Measurements from ENCODE around the gene GGA3.
"Not testable (repeated sequence)": the region's sequence is repeated elsewhere in the genome, so short reads cannot be mapped to it uniquely, and the experiment has no call there.

GGA3 gene

DNA sequence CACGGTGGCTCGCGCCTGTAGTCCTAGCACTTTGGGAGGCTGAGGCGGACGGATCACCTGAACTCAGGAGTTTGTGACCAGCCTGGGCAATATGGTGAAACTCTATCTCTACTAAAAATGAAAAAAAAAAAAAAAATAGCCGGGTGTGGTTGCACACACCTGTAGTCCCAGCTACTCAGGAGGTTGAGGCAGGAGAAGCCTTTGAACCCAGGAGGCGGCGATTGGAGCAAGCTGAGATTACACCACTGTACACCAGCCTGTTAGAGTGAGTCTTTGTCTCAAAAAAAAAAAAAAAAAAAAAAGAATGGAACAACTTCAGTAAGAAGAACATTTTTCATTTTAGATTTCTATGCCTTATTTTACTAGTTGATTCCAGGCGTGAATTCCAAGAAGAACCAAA lies 53.2 kb downstream of the GGA3 start:
- DNase-seq = no peak

GRCh38 chr17:75207760-75208159 lies 53.6 kb downstream of the GGA3 start:
- no peak for DNase-seq

DNA sequence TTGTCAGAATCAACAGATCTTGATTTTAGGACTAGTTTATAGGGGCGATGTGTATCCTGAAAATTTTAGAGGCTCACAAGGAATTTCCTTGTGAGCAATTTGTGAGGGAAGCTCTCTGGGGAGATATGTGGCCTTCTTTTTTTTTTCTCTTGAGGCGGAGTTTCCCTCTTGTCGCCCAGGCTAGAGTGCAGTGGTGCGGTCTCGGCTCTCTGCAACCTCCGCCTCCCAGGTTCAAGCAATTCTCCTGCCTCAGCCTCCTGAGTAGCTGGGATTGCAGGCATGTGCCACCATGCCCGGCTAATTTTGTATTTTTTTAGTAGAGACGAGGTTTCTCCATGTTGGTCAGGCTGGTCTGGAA lies 54.4 kb downstream of the GGA3 start:
- DNase-seq = not testable (repeated sequence)

- DNase-seq = no peak
Measured at GRCh38 chr17:75205793-75206163, 55.6 kb downstream of the GGA3 start.

DNA sequence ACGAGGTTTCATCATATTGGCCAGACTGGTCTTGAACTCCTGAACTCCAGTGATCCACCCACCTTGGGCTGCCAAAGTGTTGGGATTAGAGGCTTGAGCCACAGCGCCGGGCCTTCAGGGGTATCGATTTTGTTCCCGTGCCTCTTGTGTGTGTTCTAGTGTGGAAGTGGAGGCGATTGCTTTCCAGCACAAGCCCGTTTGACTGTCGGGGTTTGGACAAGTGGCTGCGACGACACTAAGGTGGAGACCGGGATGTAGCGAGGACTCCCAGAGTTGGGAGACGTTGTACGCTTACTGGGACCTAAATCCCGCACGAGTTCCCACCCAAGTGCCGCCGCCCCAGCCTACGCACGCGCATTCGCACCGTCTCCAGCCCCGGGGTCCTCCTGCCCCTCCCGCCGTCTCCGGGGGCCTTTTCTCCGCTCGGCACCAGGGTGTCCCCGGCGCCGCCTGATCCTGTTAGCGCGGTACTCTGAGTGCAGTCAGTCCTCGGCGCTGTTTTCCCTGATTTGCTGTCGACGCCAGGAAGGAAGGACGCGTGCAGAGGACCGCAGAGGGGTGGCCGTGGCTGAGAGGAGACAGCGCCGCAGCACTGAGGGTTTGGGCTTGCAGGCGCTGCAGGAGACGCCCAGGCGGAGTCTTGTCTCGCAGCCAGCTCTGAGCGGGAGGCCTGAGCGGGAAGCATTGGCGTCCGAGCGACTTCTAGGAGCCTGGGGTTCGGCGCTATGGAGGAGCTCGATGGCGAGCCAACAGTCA lies 56.2 kb downstream of the GGA3 start, which contains the start of gene NUP85:
TSS of gene NUP85 (plus strand) at position 643 of the 756 bp plus-strand sequence. CDS start at position 726, 83 bp downstream.
- DNase-seq = peak; percentile 87 to 98

GRCh38 chr17:75199886-75200618 lies 61.4 kb downstream of the GGA3 start:
- DNase-seq = no peak

- DNase-seq = no peak
Measured at GRCh38 chr17:75194879-75195278, 66.5 kb downstream of the GGA3 start.

GRCh38 chr17:75191584-75191983 lies 69.8 kb downstream of the GGA3 start:
- no peak for DNase-seq

GRCh38 chr17:75188614-75189013 lies 72.8 kb downstream of the GGA3 start:
- DNase-seq = no peak
